WTC11 (cell line): Measurements from ENCODE around the gene OR52I1.

Experiments used
- ESRRA ChIP-seq: sonication (generic); formaldehyde crosslinking; IDR thresholded peaks from 2 replicates; pipeline ENCODE4 v1.8.1; 2022; ENCODE audit warnings: mild to moderate bottlenecking, missing genetic modification reagents, borderline replicate concordance
- GABPB1 ChIP-seq: sonication (generic); formaldehyde crosslinking; IDR thresholded peaks from 2 replicates; pipeline ENCODE4 v1.8.1; 2023; ENCODE audit warnings: mild to moderate bottlenecking, missing genetic modification reagents
- HMGXB4 ChIP-seq: sonication (generic); formaldehyde crosslinking; IDR thresholded peaks from 2 replicates; pipeline ENCODE4 v1.8.1; 2023; ENCODE audit warnings: mild to moderate bottlenecking, moderate library complexity, missing genetic modification reagents
- NR1H2 ChIP-seq: sonication (generic); formaldehyde crosslinking; IDR thresholded peaks from 2 replicates; pipeline ENCODE4 v1.9.0; 2021; ENCODE audit warnings: mild to moderate bottlenecking, moderate library complexity, missing genetic modification reagents
- NR2C2 ChIP-seq: sonication (generic); formaldehyde crosslinking; IDR thresholded peaks from 2 replicates; pipeline ENCODE4 v1.8.0; 2022; ENCODE audit warnings: mild to moderate bottlenecking, missing genetic modification reagents
- NR3C1 ChIP-seq: sonication (generic); formaldehyde crosslinking; conservative IDR thresholded peaks from 2 replicates; pipeline ENCODE4 v1.8.1; 2023; ENCODE audit warnings: low read depth, mild to moderate bottlenecking, missing genetic modification reagents
- SP1 ChIP-seq: sonication (generic); formaldehyde crosslinking; conservative IDR thresholded peaks from 2 replicates; pipeline ENCODE4 v1.8.1; 2022; ENCODE audit warnings: missing genetic modification reagents
- TP53 ChIP-seq: sonication (generic); formaldehyde crosslinking; IDR thresholded peaks from 2 replicates; pipeline ENCODE4 v1.8.1; 2023; ENCODE audit warnings: mild to moderate bottlenecking, missing genetic modification reagents
- USF2 ChIP-seq: sonication (generic); formaldehyde crosslinking; IDR thresholded peaks from 2 replicates; pipeline ENCODE4 v1.8.1; 2023; ENCODE audit warnings: mild to moderate bottlenecking, missing genetic modification reagents, moderate library complexity
- TF ChIP-seq, protein P1 (sequence below): fragments of 200-600 bp; IDR thresholded peaks from 2 replicates; pipeline ENCODE4 v1.8.0; 2022; ENCODE audit warnings: antibody characterized with exemption

DNA sequence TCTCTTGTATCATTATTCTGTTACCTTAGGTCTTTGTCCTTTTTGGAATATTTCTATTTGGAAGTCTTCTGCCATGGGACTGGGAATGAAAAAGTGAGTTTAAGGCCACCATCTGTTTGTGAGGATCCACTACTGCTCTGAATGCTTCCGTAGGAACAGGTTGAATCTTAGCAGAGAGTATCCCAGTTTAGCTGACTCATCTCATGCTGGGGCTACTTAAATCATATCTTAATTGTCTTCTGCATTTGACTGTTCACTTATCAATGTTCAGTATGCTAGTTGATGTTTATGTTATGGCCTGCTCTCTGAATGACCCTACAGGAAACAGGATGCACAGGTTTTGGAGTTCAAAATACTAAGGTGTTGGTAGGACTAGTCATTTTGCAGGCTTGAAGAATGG is 13.7 kb upstream of the OR52I1 start:
- TF ChIP-seq TP53 (CRISPR knock-in tag) (no peak), HMGXB4 (CRISPR knock-in tag) (no peak), SP1 (CRISPR knock-in tag) (no peak), NR1H2 (CRISPR knock-in tag) (no peak), NR2C2 (no peak), USF2 (CRISPR knock-in tag) (no peak), ESRRA (CRISPR knock-in tag) (no peak), NR3C1 (CRISPR knock-in tag) (no peak), GABPB1 (no peak)
- TF ChIP-seq, protein P1, sequence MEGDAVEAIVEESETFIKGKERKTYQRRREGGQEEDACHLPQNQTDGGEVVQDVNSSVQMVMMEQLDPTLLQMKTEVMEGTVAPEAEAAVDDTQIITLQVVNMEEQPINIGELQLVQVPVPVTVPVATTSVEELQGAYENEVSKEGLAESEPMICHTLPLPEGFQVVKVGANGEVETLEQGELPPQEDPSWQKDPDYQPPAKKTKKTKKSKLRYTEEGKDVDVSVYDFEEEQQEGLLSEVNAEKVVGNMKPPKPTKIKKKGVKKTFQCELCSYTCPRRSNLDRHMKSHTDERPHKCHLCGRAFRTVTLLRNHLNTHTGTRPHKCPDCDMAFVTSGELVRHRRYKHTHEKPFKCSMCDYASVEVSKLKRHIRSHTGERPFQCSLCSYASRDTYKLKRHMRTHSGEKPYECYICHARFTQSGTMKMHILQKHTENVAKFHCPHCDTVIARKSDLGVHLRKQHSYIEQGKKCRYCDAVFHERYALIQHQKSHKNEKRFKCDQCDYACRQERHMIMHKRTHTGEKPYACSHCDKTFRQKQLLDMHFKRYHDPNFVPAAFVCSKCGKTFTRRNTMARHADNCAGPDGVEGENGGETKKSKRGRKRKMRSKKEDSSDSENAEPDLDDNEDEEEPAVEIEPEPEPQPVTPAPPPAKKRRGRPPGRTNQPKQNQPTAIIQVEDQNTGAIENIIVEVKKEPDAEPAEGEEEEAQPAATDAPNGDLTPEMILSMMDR: no peak
